H1 (cell line): ENCODE data around the gene GATB. TPM values are rescaled to one million over a fixed set of nuclear protein-coding genes. Genes with fewer than 3 reads are reported as not detected.
A peak's percentile ranks its signal among the peaks of the same experiment; 100 is the strongest.

Experiments used
- CTCF ChIA-PET: fragments of 300-600 bp; sonication (Branson Sonifier 250); formaldehyde crosslinking; loops from one replicate; lab custom pipeline; 2021; ENCODE audit not compliant: partially characterized antibody; lab: Charles Lee
- POLR2A ChIA-PET: fragments of 300-600 bp; sonication (Branson Sonifier 250); formaldehyde crosslinking; loops from one replicate; lab custom pipeline; 2021; ENCODE audit warnings: inconsistent platforms; ENCODE audit not compliant: partially characterized antibody; lab: Charles Lee
- DNase-seq, 2 experiments: peaks; one replicate each; pipeline versions ENCODE4 v3.0.0 to v3.0.0-alpha.2; 2010 to 2022; ENCODE audit warnings: low spot score in 2 of 2, low read depth in 1 of 2, mixed read lengths in 1 of 2
- FAIRE-seq: peaks from 2 replicates; lab custom pipeline; 2011; peaks lifted over from hg19 to GRCh38; lab: Jason Lieb, UNC
- H2AFZ ChIP-seq: 2 replicates; pipeline ENCODE4 v1.8.1; 2012; ENCODE audit warnings: low read length, inconsistent platforms
- H2AK5ac ChIP-seq: 2 replicates; pipeline ENCODE4 v1.6.1; 2013; ENCODE audit warnings: low read depth, low read length
- H2BK120ac ChIP-seq: replicated peaks from 2 replicates; pipeline ENCODE3; 2013; ENCODE audit warnings: low read depth, low read length, inconsistent platforms
- H2BK12ac ChIP-seq: 2 replicates; pipeline ENCODE4 v1.6.1; 2013; ENCODE audit warnings: low read depth, low read length
- H2BK15ac ChIP-seq: 2 replicates; pipeline ENCODE4 v1.6.1; 2013; ENCODE audit warnings: low read length
- H2BK20ac ChIP-seq: 2 replicates; pipeline ENCODE4 v1.6.1; 2013; ENCODE audit warnings: low read length
- H2BK5ac ChIP-seq: 2 replicates; pipeline ENCODE4 v1.6.1; 2013; ENCODE audit warnings: low read depth, low read length
- H3K14ac ChIP-seq: 2 replicates; pipeline ENCODE4 v1.6.1; 2013; ENCODE audit warnings: inconsistent platforms; ENCODE audit not compliant: insufficient read length
- H3K18ac ChIP-seq: 2 replicates; pipeline ENCODE4 v1.6.1; 2013; ENCODE audit warnings: low read length; ENCODE audit errors: extremely low read depth
- H3K23ac ChIP-seq: 2 replicates; pipeline ENCODE4 v1.6.1; 2013; ENCODE audit warnings: inconsistent platforms; ENCODE audit not compliant: insufficient read length
- H3K23me2 ChIP-seq: 2 replicates; pipeline ENCODE4 v1.6.1; 2013; ENCODE audit warnings: low read depth, low read length
- H3K27ac ChIP-seq: 2 replicates; pipeline ENCODE4 v1.6.1; 2011; ENCODE audit warnings: low read depth, low read length, inconsistent platforms
- H3K27me3 ChIP-seq, 4 experiments: replicated peaks in 1 of 4; 1 replicate in 1 of 4; 2 replicates in 3 of 4; pipeline versions ENCODE4 v1.6.1 to v1.8.1; 2011 to 2013; ENCODE audit warnings: low read length in 3 of 4, mild to moderate bottlenecking in 3 of 4, inconsistent platforms in 2 of 4, mixed read lengths in 2 of 4, moderate library complexity in 1 of 4; ENCODE audit not compliant: control insufficient read depth in 3 of 4, insufficient read depth in 3 of 4; ENCODE audit errors: extremely low read depth in 1 of 4
- H3K36me3 ChIP-seq, 4 experiments: 2 replicates each; pipeline versions ENCODE4 v1.6.1 to v1.8.1; 2011 to 2013; ENCODE audit warnings: mild to moderate bottlenecking in 4 of 4, low read length in 3 of 4, moderate library complexity in 2 of 4, control low read depth in 1 of 4, inconsistent platforms in 1 of 4; ENCODE audit not compliant: insufficient read depth in 4 of 4, control insufficient read depth in 2 of 4
- H3K4ac ChIP-seq: replicated peaks from 2 replicates; pipeline ENCODE3; 2013; ENCODE audit warnings: low read length, low read depth, mixed read lengths, inconsistent platforms; ENCODE audit not compliant: insufficient read length
- H3K4me1 ChIP-seq, 4 experiments: replicated peaks in 1 of 4; 1 replicate in 1 of 4; 2 replicates in 3 of 4; pipeline versions ENCODE4 v1.6.1 to v1.8.1; 2011 to 2013; ENCODE audit warnings: low read length in 3 of 4, inconsistent platforms in 2 of 4, mixed read lengths in 1 of 4; ENCODE audit not compliant: insufficient read depth in 4 of 4, control insufficient read depth in 3 of 4
- H3K4me2 ChIP-seq, 2 experiments: 2 replicates each; pipeline versions ENCODE4 v1.6.1 to v1.8.1; 2011 to 2013; ENCODE audit warnings: low read depth in 2 of 2, low read length in 2 of 2, control low read depth in 1 of 2, inconsistent platforms in 1 of 2, mild to moderate bottlenecking in 1 of 2; ENCODE audit not compliant: insufficient read depth in 1 of 2
- H3K4me3 ChIP-seq, 4 experiments: fragments of 200-600, 300-600 bp in 1 of 4; sonication (generic), shearing (Covaris generic), sonication (Bioruptor Twin) in 1 of 4; 2 replicates each; pipeline versions ENCODE4 v1.5.1 to v1.8.1; 2011 to 2016; ENCODE audit warnings: low read length in 4 of 4, low read depth in 3 of 4, control low read depth in 2 of 4, inconsistent platforms in 2 of 4, mild to moderate bottlenecking in 2 of 4, mixed read lengths in 1 of 4, moderate library complexity in 1 of 4; ENCODE audit not compliant: insufficient read depth in 2 of 4; ENCODE audit errors: extremely low read depth in 1 of 4
- H3K56ac ChIP-seq: replicated peaks from 2 replicates; pipeline ENCODE3; 2013; ENCODE audit warnings: low read depth, mild to moderate bottlenecking, mixed read lengths, low read length, inconsistent platforms; ENCODE audit not compliant: insufficient read length
- H3K79me1 ChIP-seq: 2 replicates; pipeline ENCODE4 v1.6.1; 2013; ENCODE audit warnings: low read depth, low read length, control low read depth
- H3K79me2 ChIP-seq, 2 experiments: 2 replicates each; pipeline versions ENCODE4 v1.6.1 to v1.8.1; 2012 to 2013; ENCODE audit warnings: low read length in 2 of 2, mild to moderate bottlenecking in 2 of 2, inconsistent platforms in 1 of 2; ENCODE audit not compliant: insufficient read depth in 2 of 2, control insufficient read depth in 1 of 2
- H3K9ac ChIP-seq, 4 experiments: replicated peaks in 1 of 4; 1 replicate in 1 of 4; 2 replicates in 3 of 4; pipeline versions ENCODE4 v1.6.1 to v1.8.1; 2011 to 2013; ENCODE audit warnings: low read depth in 3 of 4, low read length in 3 of 4, control low read depth in 2 of 4, mild to moderate bottlenecking in 2 of 4, moderate library complexity in 2 of 4, inconsistent platforms in 1 of 4; ENCODE audit errors: extremely low read depth in 1 of 4
- H3K9me3 ChIP-seq, 2 experiments: 2 replicates each; pipeline versions ENCODE4 v1.6.1 to v1.8.1; 2012 to 2013; ENCODE audit warnings: mild to moderate bottlenecking in 2 of 2, moderate library complexity in 2 of 2, control low read depth in 1 of 2, inconsistent platforms in 1 of 2, low read depth in 1 of 2, low read length in 1 of 2, mixed read lengths in 1 of 2; ENCODE audit not compliant: insufficient read depth in 2 of 2
- H4K20me1 ChIP-seq, 2 experiments: replicated peaks in 1 of 2; 2 replicates each; pipeline versions ENCODE3 to v1.8.1; 2011 to 2013; ENCODE audit warnings: inconsistent platforms in 2 of 2, low read length in 2 of 2, mild to moderate bottlenecking in 1 of 2; ENCODE audit not compliant: insufficient read depth in 2 of 2, control insufficient read depth in 1 of 2
- H4K5ac ChIP-seq: 2 replicates; pipeline ENCODE4 v1.6.1; 2013; ENCODE audit warnings: low read length, low read depth, mixed read lengths, inconsistent platforms; ENCODE audit not compliant: insufficient read length
- H4K8ac ChIP-seq: 2 replicates; pipeline ENCODE4 v1.8.0; 2013; ENCODE audit warnings: mild to moderate bottlenecking, moderate library complexity, low read length, inconsistent platforms; ENCODE audit not compliant: insufficient read depth; ENCODE audit errors: extremely low read depth
- H4K91ac ChIP-seq: replicated peaks from 2 replicates; pipeline ENCODE3; 2013; ENCODE audit warnings: low read length, mixed read lengths, inconsistent platforms; ENCODE audit not compliant: insufficient read length
- BCL11A ChIP-seq, 2 experiments: IDR thresholded peaks; one replicate each; pipeline ENCODE4 v1.6.1; 2011; ENCODE audit warnings: low read depth in 2 of 2, low read length in 2 of 2, mild to moderate bottlenecking in 2 of 2
- CHD2 ChIP-seq: IDR thresholded peaks from 2 replicates; pipeline ENCODE4 v1.6.1; 2012; ENCODE audit warnings: low read length, improper control_type of control experiment
- CREB1 ChIP-seq: IDR thresholded peaks from 2 replicates; pipeline ENCODE4 v1.6.1; 2012; ENCODE audit warnings: inconsistent platforms
- GTF2F1 ChIP-seq: IDR thresholded peaks from 2 replicates; pipeline ENCODE4 v1.6.1; 2012; ENCODE audit warnings: low read depth, low read length, improper control_type of control experiment, borderline replicate concordance
- JUND ChIP-seq: IDR thresholded peaks from 2 replicates; pipeline ENCODE4 v1.6.1; 2011; ENCODE audit warnings: mild to moderate bottlenecking, improper control_type of control experiment, low read length
- MAFK ChIP-seq: IDR thresholded peaks from 2 replicates; pipeline ENCODE4 v1.6.1; 2012; ENCODE audit warnings: low read depth, mild to moderate bottlenecking, improper control_type of control experiment, low read length
- NANOG ChIP-seq: IDR thresholded peaks from 2 replicates; pipeline ENCODE4 v1.6.1; 2011; ENCODE audit warnings: low read length, low read depth, mild to moderate bottlenecking, inconsistent platforms; ENCODE audit not compliant: insufficient read depth, poor library complexity, severe bottlenecking
- NRF1 ChIP-seq: IDR thresholded peaks from 2 replicates; pipeline ENCODE4 v1.6.1; 2011; ENCODE audit warnings: mild to moderate bottlenecking, low read depth, low read length, improper control_type of control experiment
- SAP30 ChIP-seq: fragments of 300-600 bp; sonication (generic); IDR thresholded peaks from 2 replicates; pipeline ENCODE4 v1.7.1; 2012; ENCODE audit warnings: low read length, moderate library complexity, mild to moderate bottlenecking, inconsistent platforms; ENCODE audit not compliant: insufficient read depth, insufficient replicate concordance
- TAF7 ChIP-seq: optimal IDR thresholded peaks from 2 replicates; pipeline ENCODE3; 2011; ENCODE audit warnings: low read depth, mild to moderate bottlenecking, inconsistent platforms, low read length, moderate library complexity, borderline replicate concordance
- TCF12 ChIP-seq: IDR thresholded peaks from 2 replicates; pipeline ENCODE4 v1.6.1; 2011; ENCODE audit warnings: low read depth, mild to moderate bottlenecking, low read length
- TEAD4 ChIP-seq: IDR thresholded peaks from 2 replicates; pipeline ENCODE4 v1.6.1; 2012; ENCODE audit warnings: low read depth, low read length, inconsistent platforms, mixed read lengths
- WGBS, 2 experiments: shearing (Covaris generic) in 1 of 2; methylation state at CpG; one replicate each; pipeline versions ENCODE4 v1.1.6 to v1.1.7; 2013 to 2015; ENCODE audit warnings: low lambda C conversion rate in 2 of 2, mixed read lengths in 2 of 2, inconsistent platforms in 1 of 2, low coverage in 1 of 2, missing lambda C conversion rate in 1 of 2; ENCODE audit not compliant: insufficient replicate concordance in 2 of 2, insufficient coverage in 1 of 2, insufficient read length in 1 of 2; ENCODE audit errors: extremely low coverage in 1 of 2, missing lambda C conversion rate in 1 of 2; 5-methylcytosine and 5-hydroxymethylcytosine counted together
- polyA plus RNA-seq, 7 experiments: library from polyadenylated mRNA; depleted of rRNA in 3 of 7; stranded (reverse) in 5 of 7; unstranded in 2 of 7; fragments of >200 nt in 5 of 7; fragments of 200-250 nt in 2 of 7; gene quantifications; 1 replicate in 5 of 7; 2 replicates in 1 of 7; 4 replicates in 1 of 7; pipeline versions ENCODE4 v1.2.1 to v1.2.3, GENCODE V29; 2011 to 2013; ENCODE audit warnings: missing spikeins in 2 of 7, mixed read lengths in 2 of 7
- total RNA-seq: library from RNA; stranded (reverse); fragmentation: NEBNext Ultra II Directional; extraction: Animal tissue kit (Norgen Biotek cat#: 25700); gene quantifications from 2 replicates; pipeline ENCODE4 v1.2.1, GENCODE V29; 2021
- TF ChIP-seq, protein P1 (sequence below): IDR thresholded peaks from 2 replicates; pipeline ENCODE4 v1.6.1; 2011; ENCODE audit warnings: low read depth, mild to moderate bottlenecking, low read length; ENCODE audit not compliant: insufficient read depth

GATB gene
- total and polyA plus RNA-seq, 2 of the 8 experiments (the other 6 are each of a cell fraction or from before 2014, with no cell fraction given) = 15.3 to 18.0 TPM

DNA sequence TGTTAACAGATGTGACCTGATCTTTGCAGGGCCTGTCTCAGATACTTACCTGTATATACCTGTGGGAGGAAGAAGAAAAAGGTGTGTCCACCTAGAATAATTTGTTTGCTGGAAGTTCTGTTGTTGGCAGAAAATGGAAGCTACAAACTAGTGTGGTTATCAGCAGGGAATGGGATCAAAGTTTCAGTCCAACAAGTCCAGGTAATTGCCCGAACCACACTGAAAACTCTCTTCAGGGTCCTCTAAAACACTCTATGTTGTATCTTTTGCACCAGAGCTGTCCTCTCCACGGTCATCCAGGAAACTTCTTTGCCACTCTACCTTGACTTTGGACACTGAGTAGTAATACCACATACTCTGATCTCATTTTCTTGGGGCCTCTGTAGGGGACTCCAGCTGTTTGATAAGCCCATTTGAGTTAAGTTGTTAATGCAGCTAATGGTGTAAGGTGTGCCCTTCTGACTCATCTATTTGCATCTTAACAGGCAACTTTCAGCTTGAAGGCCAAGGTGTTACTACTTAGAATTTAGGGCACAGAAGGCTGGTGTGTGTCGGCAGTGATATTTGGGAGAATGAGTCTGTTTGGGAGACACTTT is 38.7 kb upstream of the GATB start:
- no peak for FAIRE-seq
- Histone ChIP-seq H2AFZ (peak overlapping the region; percentile 21; the same call in 1 of the 2 replicates), H3K27me3 (no peaks in the 10 kb centered on the region; a peak in 1 of 7 replicates), H3K14ac (no peak overlapping the region), H2BK120ac (no peak overlapping the region), H3K9ac (no peak overlapping the region), H2BK5ac (no peak overlapping the region), H3K9me3 (no peaks in the 10 kb centered on the region), H3K27ac (no peak overlapping the region), H4K20me1 (no peaks in the 10 kb centered on the region), H3K18ac (no peak overlapping the region), H3K23ac (no peak overlapping the region), H2AK5ac (no peak overlapping the region), H2BK15ac (no peak overlapping the region), H3K4me3 (no peak overlapping the region), H3K4me1 (peaks cover 0 to 3% (median 2%) of the 10 kb centered on the region in 4 experiments; a peak in 2 of 7 replicates), H3K4me2 (no peak overlapping the region), H3K56ac (no peak overlapping the region), H2BK20ac (no peak overlapping the region; the same call in 1 of the 2 replicates), H3K23me2 (no peaks in the 10 kb centered on the region), H3K79me2 (no peaks in the 10 kb centered on the region), H3K79me1 (no peaks in the 10 kb centered on the region), H4K5ac (no peak overlapping the region), H3K36me3 (no peaks in the 10 kb centered on the region), H4K91ac (no peak overlapping the region), H2BK12ac (no peak overlapping the region), H3K4ac (no peak overlapping the region), H4K8ac (no peak overlapping the region)
- no peak for DNase-seq
- ChIA-PET CTCF (interaction anchor here (0.6 to 2.7 kb wide), 11 partner anchors 9 to 128 kb away, joined by 3 to 6 read pairs (median 4); no protein-coding TSS in a partner anchor), POLR2A (interaction anchor here (0.6 kb wide), 1 partner anchor 73 kb away, joined by 3 read pairs; no protein-coding TSS in a partner anchor)
- 75% methylated on average over 3 of the region's 3 CpGs; no CpG with 5 or more reads in 1 of the 2 experiments for WGBS, 2 experiments
- TF ChIP-seq NRF1 (no peak), CREB1 (no peak), TAF7 (no peak), SAP30 (no peak), GTF2F1 (no peak), CHD2 (no peak), TEAD4 (no peak), MAFK (no peak), NANOG (no peak), JUND (no peak), BCL11A (IDR thresholded peaks at IDR 0.05; ENCODE audit: low read depth in 2 of 2, low read length in 2 of 2) (no peak), TCF12 (no peak)
- TF ChIP-seq, protein P1, sequence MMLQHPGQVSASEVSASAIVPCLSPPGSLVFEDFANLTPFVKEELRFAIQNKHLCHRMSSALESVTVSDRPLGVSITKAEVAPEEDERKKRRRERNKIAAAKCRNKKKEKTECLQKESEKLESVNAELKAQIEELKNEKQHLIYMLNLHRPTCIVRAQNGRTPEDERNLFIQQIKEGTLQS = no peak
